OCI-LY3 (cell line): ENCODE measurements around the gene UGT2A3.

Source experiments
- H2AFZ ChIP-seq: fragments of 200-600, 300-600 bp; shearing (Covaris generic); 2 replicates; pipeline ENCODE4 v1.6.0; 2014; ENCODE audit warnings: antibody characterized with exemption, low read depth, low read length
- H3K27ac ChIP-seq: fragments of 200-600, 300-600 bp; sonication (generic); 2 replicates; pipeline ENCODE4 v1.5.1; 2014; ENCODE audit warnings: mild to moderate bottlenecking, low read length, moderate library complexity, mixed read lengths
- H3K27me3 ChIP-seq: fragments of 200-600, 300-600 bp; sonication (generic); 2 replicates; pipeline ENCODE4 v1.6.1; 2014; ENCODE audit warnings: low read depth, low read length, mixed read lengths
- H3K36me3 ChIP-seq: fragments of 200-600, 300-600 bp; sonication (generic); replicated peaks from 2 replicates; pipeline ENCODE3; 2014; ENCODE audit warnings: low read depth, low read length, mixed read lengths
- H3K4me1 ChIP-seq: fragments of 300-600, 200-600 bp; sonication (generic); 2 replicates; pipeline ENCODE4 v1.6.1; 2014; ENCODE audit warnings: low read length, mixed read lengths
- H3K4me2 ChIP-seq: fragments of 200-600, 300-600 bp; sonication (generic); 2 replicates; pipeline ENCODE4 v1.6.1; 2014; ENCODE audit warnings: low read length, mixed read lengths
- H3K4me3 ChIP-seq: fragments of 300-600, 200-600 bp; sonication (generic); 2 replicates; pipeline ENCODE4 v1.5.1; 2014; ENCODE audit warnings: antibody characterized with exemption, mild to moderate bottlenecking, low read length, moderate library complexity
- H3K79me2 ChIP-seq: fragments of 300-600, 200-600 bp; shearing (Covaris generic); 2 replicates; pipeline ENCODE4 v1.6.1; 2014; ENCODE audit warnings: mild to moderate bottlenecking, low read length, mixed read lengths
- H3K9ac ChIP-seq: fragments of 300-600, 200-600 bp; shearing (Covaris generic); 2 replicates; pipeline ENCODE4 v1.6.0; 2014; ENCODE audit warnings: mild to moderate bottlenecking, low read length, moderate library complexity
- H3K9me3 ChIP-seq: fragments of 200-600, 300-600 bp; shearing (Covaris generic); 2 replicates; pipeline ENCODE4 v1.6.1; 2014; ENCODE audit warnings: low read length, mixed read lengths; ENCODE audit not compliant: insufficient read depth
- H4K20me1 ChIP-seq: fragments of 200-600, 300-600 bp; sonication (generic); 2 replicates; pipeline ENCODE4 v1.6.1; 2016; ENCODE audit warnings: low read length, mixed read lengths; ENCODE audit not compliant: insufficient read depth
- CTCF ChIP-seq: fragments of 200-600, 300-600 bp; sonication (generic); IDR thresholded peaks from 2 replicates; pipeline ENCODE4 v1.5.1; 2014; ENCODE audit warnings: antibody characterized with exemption, low read length, low read depth
- EZH2phosphoT487 ChIP-seq: fragments of 200-600 bp; shearing (Covaris generic); IDR thresholded peaks from 2 replicates; pipeline ENCODE4 v1.6.1; 2018; ENCODE audit warnings: antibody characterized with exemption, mixed run types, low read depth

UGT2A3 gene

GRCh38 chr4:68917016-68917415 lies 34.6 kb downstream of the UGT2A3 start:
- Histone ChIP-seq H4K20me1 (no peaks in the 10 kb centered on the region), H3K4me1 (no peaks in the 10 kb centered on the region), H3K36me3 (no peaks in the 10 kb centered on the region), H3K79me2 (no peaks in the 10 kb centered on the region), H3K9ac (no peak overlapping the region), H3K4me3 (no peak overlapping the region), H3K9me3 (no peaks in the 10 kb centered on the region), H3K4me2 (no peak overlapping the region), H3K27ac (no peak overlapping the region), H2AFZ (no peak overlapping the region), H3K27me3 (no peaks in the 10 kb centered on the region)
- TF ChIP-seq CTCF, result no peak

GRCh38 chr4:68912807-68913206 lies 38.8 kb downstream of the UGT2A3 start:
- Histone ChIP-seq H3K9me3 (no peaks in the 10 kb centered on the region), H3K27me3 (no peaks in the 10 kb centered on the region), H3K36me3 (no peaks in the 10 kb centered on the region), H2AFZ (no peak overlapping the region), H3K79me2 (no peaks in the 10 kb centered on the region), H3K4me1 (no peaks in the 10 kb centered on the region), H3K4me3 (no peak overlapping the region), H3K27ac (no peak overlapping the region), H3K9ac (no peak overlapping the region), H4K20me1 (no peaks in the 10 kb centered on the region), H3K4me2 (no peak overlapping the region)
- TF ChIP-seq CTCF, result no peak
- TF ChIP-seq EZH2phosphoT487, result no peak

GRCh38 chr4:68909385-68909784 lies 42.2 kb downstream of the UGT2A3 start:
- H2AFZ ChIP-seq, result no peak overlapping the region
- H4K20me1 ChIP-seq, result no peaks in the 10 kb centered on the region
- H3K79me2 ChIP-seq, result no peaks in the 10 kb centered on the region
- H3K27me3 ChIP-seq, result no peaks in the 10 kb centered on the region
- H3K36me3 ChIP-seq, result no peaks in the 10 kb centered on the region
- no peaks in the 10 kb centered on the region for H3K9me3 ChIP-seq
- H3K4me1 ChIP-seq, result peaks cover 4% of the 10 kb centered on the region; the same call in 1 of the 2 replicates
- H3K27ac ChIP-seq, result no peak overlapping the region
- H3K9ac ChIP-seq, result no peak overlapping the region
- H3K4me3 ChIP-seq, result no peak overlapping the region
- H3K4me2 ChIP-seq, result no peak overlapping the region
- no peak for TF ChIP-seq EZH2phosphoT487
- TF ChIP-seq CTCF, result no peak

- H3K4me3 ChIP-seq, result no peak overlapping the region
- no peaks in the 10 kb centered on the region for H3K36me3 ChIP-seq
- H3K4me1 ChIP-seq, result peaks cover 4% of the 10 kb centered on the region; the same call in 1 of the 2 replicates
- H3K9me3 ChIP-seq, result no peaks in the 10 kb centered on the region
- no peaks in the 10 kb centered on the region for H3K79me2 ChIP-seq
- TF ChIP-seq CTCF (no peak), EZH2phosphoT487 (no peak)
- no peak overlapping the region for H3K4me2 ChIP-seq
- H3K27ac ChIP-seq, result no peak overlapping the region
- no peak overlapping the region for H3K9ac ChIP-seq
- no peaks in the 10 kb centered on the region for H4K20me1 ChIP-seq
- no peak overlapping the region for H2AFZ ChIP-seq
- H3K27me3 ChIP-seq, result no peaks in the 10 kb centered on the region
These were observed 43.6 kb downstream of the UGT2A3 start for GRCh38 chr4:68907788-68908700.
